T follicular helper cell (primary cell): ENCODE measurements around the gene TMEM164.
"Not testable (repeated sequence)": the region's sequence is repeated elsewhere in the genome, so short reads cannot be mapped to it uniquely, and the experiment has no call there.

Experiments
- DNase-seq: peaks from one replicate; pipeline ENCODE4 v3.0.0-alpha.2; 2020; ENCODE audit warnings: low read depth
- total RNA-seq, 2 experiments: gene quantifications; one replicate each; lab custom pipeline; 2026; lab: John Stamatoyannopoulos, UW

The TMEM164 gene
- 20.2 to 39.4 reads per million in 2 experiments for total RNA-seq

DNA sequence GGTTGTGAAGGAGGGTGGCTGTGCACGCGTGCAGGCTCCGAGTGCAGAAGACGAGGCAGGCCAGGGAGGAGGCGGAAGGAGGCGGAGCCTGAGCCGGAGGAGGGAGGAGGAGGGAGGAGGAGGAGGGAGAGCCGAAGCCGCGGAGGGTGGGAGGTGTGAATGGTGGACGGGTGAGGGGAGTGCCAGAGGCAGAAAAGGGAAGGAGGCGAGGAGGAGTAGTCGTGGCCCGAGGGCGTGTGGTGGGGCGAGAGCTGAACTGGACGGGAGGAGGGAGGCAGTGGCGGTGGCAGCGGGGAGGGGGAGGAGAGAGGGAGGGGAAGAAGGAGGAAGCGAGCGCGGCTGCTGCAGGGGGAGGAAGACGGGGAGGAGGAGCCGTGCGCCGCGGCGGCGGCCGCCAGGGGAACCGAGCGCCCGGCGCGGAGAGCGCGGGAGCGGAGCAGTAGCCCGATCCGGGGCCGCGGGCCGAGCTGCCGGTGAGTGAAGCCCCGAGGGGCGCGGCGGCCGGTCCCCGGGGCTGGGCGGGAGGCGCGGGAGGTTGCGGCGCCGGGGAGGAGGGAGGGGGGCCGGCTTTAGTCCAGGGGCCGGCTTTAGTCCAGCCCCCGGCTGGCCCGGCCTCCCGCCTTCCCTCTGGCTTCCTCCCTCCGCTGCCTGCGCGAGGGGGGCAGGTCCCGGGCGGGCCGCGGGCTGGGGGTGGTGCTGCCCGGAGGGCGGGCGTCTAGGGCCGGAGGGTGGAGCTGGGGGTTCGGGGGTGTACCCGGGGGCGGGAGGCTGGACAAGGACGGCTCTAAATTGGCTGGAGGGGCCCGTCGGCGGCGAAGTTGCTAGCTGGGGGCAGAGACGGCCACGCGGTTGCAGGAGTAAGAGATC, at the start of gene TMEM164:
TSS of gene TMEM164 (plus strand) at position 815 of the 867 bp plus-strand sequence. CDS start 661 bp downstream, outside the sequence.
- peak; percentile 71 for DNase-seq

DNA sequence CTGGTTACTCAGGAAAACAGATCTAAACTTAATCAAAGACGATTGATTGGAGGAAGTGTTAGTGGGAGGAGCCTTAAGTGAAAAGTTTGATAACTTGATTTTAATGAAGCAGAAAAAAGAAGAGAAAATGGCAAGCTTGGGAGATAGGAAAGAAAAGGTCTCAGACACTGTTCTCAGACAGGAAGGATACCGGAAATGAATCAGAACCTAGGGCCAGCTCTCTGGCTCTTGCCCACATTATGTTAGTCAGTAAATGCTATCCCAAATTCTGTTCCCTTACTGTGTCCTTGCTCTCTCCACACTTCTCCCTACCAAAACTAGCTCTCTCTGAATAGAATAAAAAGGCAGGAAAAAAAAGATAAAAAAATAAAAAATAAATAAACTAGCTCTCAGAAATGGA, 48.6 kb upstream of the TMEM164 start:
- DNase-seq, result no peak

DNA sequence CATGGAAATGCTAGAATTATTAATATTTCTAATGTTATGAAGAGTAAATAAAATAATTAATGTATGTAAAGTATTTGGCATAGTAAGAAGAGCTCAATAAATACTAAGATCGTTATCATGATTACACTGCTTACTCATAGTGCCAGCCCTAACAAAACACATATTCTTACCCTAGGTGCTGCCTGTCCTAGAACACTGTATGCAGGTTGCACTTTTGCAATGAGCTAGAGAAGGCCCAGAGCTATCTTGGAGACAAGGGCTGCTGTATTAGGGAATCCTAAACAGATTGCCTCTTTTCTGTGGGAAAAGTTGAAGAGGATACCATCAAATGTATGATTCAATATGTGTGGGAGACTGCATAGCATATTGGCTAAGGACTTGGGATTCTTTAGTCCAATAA, 48.0 kb upstream of the TMEM164 start:
- DNase-seq, result no peak

DNA sequence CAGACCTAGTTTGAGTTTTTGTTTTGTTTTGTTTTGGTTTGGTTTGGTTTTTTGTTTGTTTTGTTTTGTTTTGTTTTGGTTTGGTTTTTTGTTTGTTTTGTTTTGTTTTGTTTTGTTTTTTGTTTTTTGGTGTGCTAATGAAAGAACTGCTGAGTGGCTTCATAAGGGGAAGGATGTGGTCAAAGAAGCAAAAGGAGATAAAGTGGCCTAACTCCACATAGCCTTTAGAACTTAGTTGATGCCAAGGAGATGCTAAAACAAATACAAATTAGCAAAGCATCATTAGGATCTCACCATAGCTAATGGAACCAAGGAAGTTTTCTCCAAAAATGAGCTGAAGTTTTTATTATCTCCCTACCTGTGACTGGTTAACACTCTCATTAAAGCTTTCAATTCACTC, 44.6 kb upstream of the TMEM164 start:
- no peak for DNase-seq

DNA sequence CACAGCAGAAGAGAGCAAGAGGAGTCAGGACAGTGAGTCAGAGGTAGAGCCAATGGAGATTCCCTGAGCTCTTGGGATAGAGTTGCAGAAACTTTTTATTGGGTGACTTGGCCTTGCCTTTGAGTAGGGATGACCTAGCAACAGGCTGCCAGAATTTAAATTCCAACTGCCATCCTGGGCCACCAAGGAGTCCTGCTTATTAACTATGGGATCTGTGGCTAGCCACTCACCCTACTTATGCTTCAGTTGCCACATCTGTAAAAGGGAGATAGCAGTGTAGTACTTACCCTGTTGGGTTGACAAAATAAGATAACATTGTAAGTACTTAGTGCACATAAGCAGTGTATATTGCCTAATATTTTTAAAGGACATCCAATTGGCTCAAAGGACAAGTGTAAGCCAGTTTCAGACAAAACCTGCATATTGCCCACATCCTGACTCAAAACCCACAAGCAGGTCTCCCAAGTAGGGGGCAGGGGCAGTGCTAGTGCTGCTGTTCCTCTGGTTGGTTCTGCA, 43.5 kb upstream of the TMEM164 start:
- DNase-seq, result no peak

DNA sequence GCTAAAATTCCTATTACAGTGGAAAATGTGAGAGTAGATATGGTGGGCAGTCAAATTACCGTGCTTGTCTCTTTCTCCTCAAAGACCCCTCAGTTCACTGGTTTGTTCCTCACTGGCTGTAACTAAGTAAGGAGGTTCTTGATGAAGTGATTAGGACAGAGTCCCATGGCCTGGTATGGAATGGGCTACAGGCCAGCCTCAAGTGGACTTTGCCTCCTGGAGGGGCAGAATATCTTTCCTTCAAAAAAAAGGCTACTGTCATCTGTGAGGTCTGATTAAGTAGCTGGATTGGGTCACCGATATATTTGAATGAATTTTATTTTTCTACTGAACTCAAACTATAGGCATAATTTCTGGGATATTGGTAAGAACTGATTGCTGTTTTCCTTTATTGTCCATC, 38.5 kb upstream of the TMEM164 start:
- DNase-seq, result no peak

DNA sequence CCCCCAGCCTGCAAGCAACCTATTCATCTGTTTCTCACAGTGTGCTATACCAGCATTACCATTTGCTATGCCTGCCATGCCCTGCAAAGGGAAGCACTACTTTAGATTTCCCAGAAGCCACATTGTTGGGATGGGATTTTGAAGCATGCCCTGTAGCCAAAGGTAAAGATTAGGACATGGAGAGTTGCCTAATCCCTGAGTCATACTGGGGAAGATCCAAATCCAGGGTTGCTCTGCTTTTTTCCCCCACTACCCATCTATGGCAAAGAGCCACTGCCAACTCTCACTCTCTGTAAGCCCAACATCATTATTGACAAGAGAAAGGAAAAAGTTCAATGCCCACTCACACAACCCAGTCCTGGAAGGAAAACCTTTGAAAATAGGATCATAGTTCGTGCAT, 36.7 kb upstream of the TMEM164 start:
- DNase-seq, result no peak

DNA sequence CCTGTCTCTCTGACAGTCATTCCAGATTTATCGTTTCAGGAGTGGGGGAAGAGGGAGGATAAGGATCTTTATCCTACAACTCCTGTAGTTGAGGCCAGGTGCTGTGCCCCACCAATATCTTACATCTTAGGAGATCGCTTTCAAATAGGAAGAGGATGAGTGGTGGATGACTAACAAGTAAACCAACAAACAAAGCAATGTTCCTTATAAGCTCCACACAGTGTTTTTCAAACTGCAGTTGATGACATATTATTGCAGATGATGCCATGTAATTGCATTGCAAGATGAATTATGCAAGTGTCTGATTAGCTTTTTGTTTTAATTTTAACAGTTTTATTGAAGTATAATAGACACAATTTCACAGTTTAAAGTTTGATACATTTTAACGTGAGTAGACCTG, 35.8 kb upstream of the TMEM164 start:
- DNase-seq, result no peak

DNA sequence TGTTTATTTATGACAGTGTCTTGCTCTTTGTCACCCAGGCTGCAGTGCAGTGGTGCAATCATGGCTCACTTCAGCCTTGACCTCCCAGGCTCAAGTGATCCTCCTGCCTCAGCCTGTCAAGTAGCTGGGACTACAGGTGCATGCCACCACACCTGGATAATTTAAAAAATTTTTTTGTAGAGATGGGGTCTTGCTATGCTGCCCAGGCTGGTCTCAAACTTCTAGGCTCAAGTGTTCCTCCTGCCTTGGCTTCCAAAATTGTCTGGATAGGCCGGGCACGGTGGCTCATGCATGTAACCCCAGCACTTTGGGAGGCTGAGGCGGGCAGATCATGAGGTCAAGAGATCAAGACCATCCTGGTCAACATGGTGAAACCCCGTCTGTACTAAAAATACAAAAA, 32.1 kb upstream of the TMEM164 start:
- DNase-seq, result not testable (repeated sequence)

DNA sequence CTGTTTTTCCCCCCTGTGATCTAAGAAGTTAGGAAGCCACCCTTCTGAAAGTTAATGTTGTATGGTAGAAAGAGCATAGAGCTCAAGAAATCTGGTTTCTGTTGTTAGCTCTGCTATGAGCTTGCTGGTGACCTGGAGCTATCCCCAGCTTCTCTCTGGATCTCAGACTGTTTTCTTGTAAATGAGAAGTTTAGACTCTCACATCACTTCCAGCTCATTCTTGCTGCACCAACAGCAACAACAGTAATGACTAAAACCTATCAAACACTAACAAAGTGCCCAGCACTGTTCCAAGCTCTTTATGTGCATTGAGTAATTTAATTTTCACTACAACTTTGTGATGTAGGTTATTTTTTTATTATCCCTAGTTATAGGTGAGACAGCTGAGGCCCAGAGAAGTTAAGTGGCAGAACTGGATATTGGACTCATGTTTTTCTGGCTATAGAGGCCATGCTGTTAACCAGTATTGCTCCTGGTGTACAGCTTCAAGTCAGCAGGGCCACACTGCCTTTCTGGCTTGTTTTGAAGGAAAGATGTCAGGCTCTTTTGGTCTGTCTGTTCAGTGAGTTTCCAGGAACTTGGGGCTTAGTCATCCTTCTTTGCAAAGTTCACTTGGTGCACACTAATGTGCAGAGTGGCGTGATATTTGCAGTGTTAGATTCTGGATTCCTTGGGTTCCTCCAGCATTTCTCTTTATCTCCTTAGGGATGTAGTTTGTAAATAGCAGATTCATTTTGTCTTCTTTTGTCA, 27.8 kb upstream of the TMEM164 start:
- no peak for DNase-seq

DNA sequence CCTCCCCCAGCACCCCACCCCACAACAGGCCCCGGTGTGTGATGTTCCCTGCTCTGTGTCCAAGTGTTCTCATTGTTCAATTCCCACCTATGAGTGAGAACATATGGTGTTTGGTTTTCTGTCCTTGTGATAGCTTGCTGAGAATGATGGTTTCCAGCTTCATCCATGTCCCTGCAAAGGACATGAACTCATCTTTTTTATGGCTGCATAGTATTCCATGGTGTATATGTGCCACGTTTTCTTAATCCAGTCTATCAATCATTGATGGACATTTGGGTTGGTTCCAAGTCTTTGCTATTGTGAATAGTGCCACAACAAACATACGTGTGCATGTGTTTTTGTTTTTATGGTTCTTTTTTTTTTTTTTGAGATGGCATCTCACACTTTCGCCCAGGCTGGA, 17.7 kb upstream of the TMEM164 start:
- DNase-seq, result not testable (repeated sequence)

DNA sequence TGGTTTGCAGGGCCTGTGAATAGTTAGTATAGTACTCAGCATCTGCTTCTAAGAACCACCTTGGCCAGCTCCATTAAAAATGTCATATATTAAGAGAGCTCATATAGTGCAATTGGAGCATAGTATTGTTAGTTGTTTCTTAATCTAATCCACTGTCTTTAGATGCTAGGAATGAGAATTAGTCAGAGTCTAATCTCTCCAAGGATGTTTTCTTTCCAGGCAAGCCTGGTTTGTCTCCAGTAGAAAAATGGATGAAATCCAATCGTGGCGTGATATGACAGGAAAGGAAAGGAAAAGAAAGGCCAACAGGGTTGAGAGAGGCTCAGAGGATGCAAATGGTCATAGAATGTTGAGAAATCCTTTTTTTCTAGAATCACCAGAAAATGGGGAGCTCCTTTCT, 15.0 kb upstream of the TMEM164 start:
- DNase-seq, result no peak

DNA sequence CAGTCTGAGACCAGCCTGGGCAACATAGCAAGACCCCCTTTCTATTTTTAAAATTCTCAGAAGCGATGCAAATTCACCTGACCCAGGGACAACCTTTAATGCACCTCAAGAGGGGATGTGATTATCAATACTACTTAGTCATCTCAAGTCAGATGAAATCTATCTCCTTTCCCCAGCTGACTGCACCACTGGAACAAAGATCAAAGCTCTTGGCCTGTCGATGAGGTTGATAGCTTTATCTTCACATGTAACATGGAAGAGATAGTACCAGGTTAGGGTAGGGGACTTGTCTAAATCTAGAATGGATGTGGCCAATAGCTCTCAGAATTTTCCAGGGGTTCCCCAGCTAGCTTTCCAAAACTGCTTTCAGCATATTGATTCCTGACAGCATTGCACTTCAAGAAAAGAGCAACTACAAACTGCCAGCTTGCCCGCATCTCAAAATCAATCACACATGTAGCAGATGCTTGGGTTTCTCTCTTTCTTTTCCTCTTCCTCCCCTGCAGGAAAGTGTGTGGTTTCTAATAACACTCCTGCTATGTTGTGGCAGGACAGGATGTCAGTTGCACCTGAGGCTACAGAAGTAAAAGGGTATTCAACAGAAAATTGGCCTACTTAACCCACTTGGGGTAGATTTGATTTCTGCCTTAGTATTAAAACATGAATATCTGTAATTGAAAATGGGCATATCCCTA, 12.2 kb upstream of the TMEM164 start:
- DNase-seq, result no peak

DNA sequence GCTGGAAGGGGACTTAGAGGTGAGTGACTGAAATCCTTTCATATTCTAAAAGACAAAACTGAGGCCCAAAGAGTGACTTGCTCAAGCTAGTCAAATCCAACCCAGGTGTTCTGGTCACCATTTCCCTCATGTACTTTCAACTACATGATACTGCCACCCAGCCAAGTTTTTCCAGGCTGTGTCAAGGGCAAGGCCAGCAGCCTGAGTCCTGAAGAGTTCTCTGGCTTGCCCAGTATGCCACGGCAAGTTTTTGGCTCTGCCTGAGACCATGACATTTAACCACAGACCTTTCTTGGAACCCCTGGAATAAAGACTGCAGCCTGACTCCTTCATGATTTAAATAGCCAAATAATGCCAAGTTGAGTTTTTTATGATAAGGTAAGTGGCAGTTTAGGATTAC, 10.7 kb upstream of the TMEM164 start:
- DNase-seq, result no peak

DNA sequence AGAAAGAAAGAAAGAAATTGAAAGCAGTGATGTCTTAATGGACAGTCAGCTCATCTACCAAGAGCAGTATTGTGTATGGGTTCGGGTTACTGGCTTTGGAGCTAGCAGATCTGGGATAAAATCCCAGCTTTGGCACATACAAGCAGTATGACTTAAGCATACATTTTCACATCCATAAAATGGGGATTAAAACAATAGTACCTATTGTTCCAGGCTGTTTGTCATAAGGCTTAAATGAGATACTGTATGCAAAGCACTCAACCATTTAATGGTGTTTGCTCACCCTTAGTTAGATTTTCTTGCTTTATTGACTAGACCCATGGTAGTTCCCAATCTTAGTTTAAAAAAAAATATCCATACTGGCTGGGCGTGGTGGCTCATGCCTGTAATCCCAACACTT, 7.8 kb upstream of the TMEM164 start:
- DNase-seq, result no peak

DNA sequence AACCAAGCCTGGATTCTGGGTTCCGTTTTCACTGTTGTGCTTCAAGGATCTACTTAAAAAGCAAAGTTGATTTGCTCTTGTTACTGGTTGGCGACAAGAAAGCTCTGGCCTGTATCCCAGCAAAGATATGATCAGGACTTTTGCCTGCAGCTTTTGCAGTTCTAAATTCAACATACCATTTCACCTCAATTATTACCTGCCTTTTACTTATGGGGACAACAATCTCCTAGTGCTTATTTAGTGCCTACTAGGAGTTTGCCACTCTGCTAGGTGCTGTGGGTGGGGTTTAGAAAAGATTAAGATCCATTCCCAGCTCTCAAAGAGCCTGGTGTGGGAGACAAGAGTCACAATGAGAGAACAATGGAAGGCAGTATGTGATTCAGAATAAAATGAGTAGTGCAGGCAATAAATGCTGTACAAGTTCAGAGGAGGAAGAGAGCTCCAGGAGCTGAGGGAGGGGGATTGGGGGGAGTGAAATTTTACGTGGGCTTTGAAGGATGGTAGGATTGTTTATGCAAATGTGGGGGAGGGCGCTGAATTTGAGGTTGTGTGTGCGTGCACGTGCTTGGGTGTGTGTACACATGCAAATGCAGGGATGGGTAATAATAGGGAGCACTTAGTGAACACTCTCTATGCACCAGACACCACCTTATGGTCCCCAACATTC, 5.0 kb upstream of the TMEM164 start:
- DNase-seq, result no peak

DNA sequence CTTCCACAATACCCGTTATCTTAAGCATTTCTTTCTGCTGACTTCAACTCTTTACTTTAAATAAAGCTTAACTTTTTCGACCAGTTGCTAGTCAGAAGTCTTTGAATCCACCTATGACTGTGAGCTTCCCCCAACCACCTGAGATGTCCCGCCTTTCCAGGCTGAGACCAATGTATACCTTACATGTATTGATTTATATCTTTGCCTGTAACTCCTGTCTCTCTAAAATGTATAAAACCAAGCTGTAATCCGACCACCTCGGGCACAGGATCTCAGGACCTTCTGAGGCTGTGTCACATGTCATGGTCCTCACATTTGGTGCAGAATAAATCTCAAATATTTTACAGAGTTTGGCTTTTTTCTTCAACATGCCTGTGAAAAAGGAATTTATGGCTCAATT, 2.9 kb upstream of the TMEM164 start:
- DNase-seq, result no peak

DNA sequence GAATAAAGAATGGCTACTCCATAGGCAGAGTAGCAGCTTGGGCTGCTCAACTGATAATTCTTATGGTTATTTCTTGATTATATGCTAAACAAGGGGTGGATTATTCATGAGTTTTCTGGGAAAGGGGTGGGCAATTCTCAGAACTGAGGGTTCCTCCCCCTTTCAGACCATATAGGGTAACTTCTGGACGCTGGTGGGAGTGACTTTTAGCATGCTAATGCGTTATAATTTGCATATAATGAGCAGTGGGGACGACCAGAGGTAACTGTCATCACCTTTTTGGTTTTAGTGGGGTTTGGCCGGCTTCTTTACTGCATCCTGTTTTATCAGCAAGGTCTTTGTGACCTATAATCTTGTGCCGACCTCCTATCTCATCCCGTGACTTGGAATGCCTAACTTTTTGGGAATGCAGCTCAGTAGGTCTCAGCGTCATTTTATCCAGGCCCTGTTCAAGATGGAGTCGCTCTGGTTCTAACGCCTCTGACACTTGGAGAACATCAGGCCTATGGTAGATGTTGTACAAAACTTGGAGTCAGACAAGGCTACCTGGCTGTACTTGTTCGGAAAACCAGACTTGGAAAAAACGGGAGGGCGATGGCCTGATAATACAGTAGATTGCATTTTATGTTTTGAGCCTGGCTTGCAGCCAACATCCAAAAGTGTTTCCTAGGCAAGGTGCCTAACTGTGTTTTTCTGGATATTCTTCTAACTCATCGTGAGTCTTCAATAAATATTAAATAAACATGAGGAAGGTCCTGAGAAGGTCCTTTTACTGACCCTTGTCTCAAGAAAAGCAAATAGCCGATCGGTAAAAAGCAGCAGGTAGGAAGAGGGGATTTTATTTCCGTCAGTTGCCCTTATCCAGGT, 1.8 kb upstream of the TMEM164 start:
- DNase-seq, result no peak

DNA sequence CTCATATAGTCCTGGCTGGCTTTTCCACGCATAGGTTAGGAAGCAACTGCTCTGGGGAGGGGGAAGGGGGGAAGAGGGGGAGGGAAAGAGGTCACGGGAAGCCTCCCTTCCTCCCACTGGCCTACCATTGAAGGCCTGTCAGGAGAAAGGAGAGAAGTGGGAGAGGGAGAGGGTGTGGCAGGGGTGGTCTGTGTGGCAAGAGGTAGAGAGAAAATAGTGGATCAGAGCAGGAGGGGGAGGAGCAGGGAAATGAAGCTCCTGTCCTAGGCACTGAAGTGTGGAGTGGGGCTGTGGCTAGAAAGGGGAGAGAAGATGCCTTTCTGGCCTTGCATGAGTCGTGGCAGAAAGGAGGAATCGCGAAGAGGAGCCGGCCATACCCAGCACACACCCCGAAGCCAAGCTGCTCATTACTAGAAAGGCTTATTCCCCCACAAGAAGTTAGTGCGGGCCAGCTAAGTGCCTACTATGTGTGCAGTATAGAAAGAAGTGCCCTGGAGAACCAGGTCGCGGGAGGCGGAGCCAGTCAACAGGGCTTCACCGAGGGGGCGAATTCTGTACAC, 1.1 kb upstream of the TMEM164 start:
- DNase-seq, result no peak
